ENCODE measurements around the gene OR52D1. TPM values are rescaled to one million over a fixed set of nuclear protein-coding genes. Genes with fewer than 3 reads are reported as not detected.

OR52D1 gene
- total RNA-seq, 1 experiment from 2014 or later: not detected

- no peak overlapping the region for H3K18ac ChIP-seq (ENCODE audit: insufficient read length, low read depth, low read length)
- no peaks in the 10 kb centered on the region for H3K79me1 ChIP-seq (ENCODE audit: insufficient read depth, low read depth, low read length, poor library complexity, severe bottlenecking)
- no peak overlapping the region for H2AK5ac ChIP-seq (ENCODE audit: insufficient read length, low read length)
- no peak overlapping the region for H3T11ph ChIP-seq (ENCODE audit: low read length)
- no peak overlapping the region for H3K27ac Mint-ChIP-seq
- no peak overlapping the region for H4K91ac ChIP-seq (ENCODE audit: insufficient read length, low read depth, low read length)
- DNase-seq: no peak
- H4K8ac ChIP-seq (replicated peaks; ENCODE audit: insufficient read length, low read depth, low read length): no peak overlapping the region
- no peak overlapping the region for H3K9ac ChIP-seq (ENCODE audit: extremely low read depth, insufficient read length, low read length)
- no peak overlapping the region for H2BK12ac ChIP-seq (ENCODE audit: insufficient read length, low read depth, low read length)
- H3K27me3 ChIP-seq (ENCODE audit: insufficient read depth, low read length): no peaks in the 10 kb centered on the region
- TF ChIP-seq CTCF (conservative IDR thresholded peaks at IDR 0.05): no peak
- H3K36me3 Mint-ChIP-seq (ENCODE audit: insufficient read depth in 1 of 3, low read depth in 3 of 3): peaks cover 0 to 6% (median 0%) of the 10 kb centered on the region in 3 experiments; a peak in 2 of 7 replicates
- no peak overlapping the region for H3K23ac ChIP-seq (ENCODE audit: insufficient read length, low read depth, low read length)
- no peak overlapping the region for H2BK15ac ChIP-seq (ENCODE audit: low read depth, low read length)
- no peaks in the 10 kb centered on the region for H3K4me1 Mint-ChIP-seq
- H2BK5ac ChIP-seq (ENCODE audit: insufficient read length, low read length): no peak overlapping the region
- no peak overlapping the region for H2BK120ac ChIP-seq (ENCODE audit: low read depth, low read length, poor library complexity, severe bottlenecking)
- H3K27ac ChIP-seq (ENCODE audit: insufficient read length, low read depth, low read length): no peak overlapping the region
- H3K9me3 ChIP-seq (ENCODE audit: control insufficient read depth, low read depth, low read length): no peaks in the 10 kb centered on the region
- H3K4ac ChIP-seq (ENCODE audit: low read depth, low read length): no peak overlapping the region
- no peaks in the 10 kb centered on the region for H4K20me1 ChIP-seq (ENCODE audit: control insufficient read depth, insufficient read depth, insufficient read length)
- H3K14ac ChIP-seq (ENCODE audit: insufficient read depth, low read length): no peak overlapping the region
- peaks cover 2% of the 10 kb centered on the region; the same call in 1 of the 2 replicates for H3K27me3 Mint-ChIP-seq (ENCODE audit: low read depth)
- H3K4me2 ChIP-seq (ENCODE audit: insufficient read depth, insufficient read length, low read length): no peak overlapping the region
- no peaks in the 10 kb centered on the region for H3K79me2 ChIP-seq (ENCODE audit: insufficient read depth, low read length)
- H2BK20ac ChIP-seq (ENCODE audit: low read depth, low read length, poor library complexity, severe bottlenecking): no peak overlapping the region
- H3K9me3 Mint-ChIP-seq: peaks cover 6% of the 10 kb centered on the region in 2 experiments; a peak in 2 of 5 replicates
- no peak overlapping the region for H2AFZ ChIP-seq (ENCODE audit: low read length)
- H3K4me1 ChIP-seq (ENCODE audit: insufficient read depth, low read length): no peaks in the 10 kb centered on the region
- H4K5ac ChIP-seq (ENCODE audit: insufficient read length, low read depth, low read length): no peak overlapping the region
- no peaks in the 10 kb centered on the region for H3K23me2 ChIP-seq (ENCODE audit: insufficient read length, low read depth, low read length, poor library complexity, severe bottlenecking)
- no peak overlapping the region for H3K4me3 Mint-ChIP-seq
- no peak overlapping the region for H3K56ac ChIP-seq (ENCODE audit: insufficient read length, low read depth, low read length)
Measured at GRCh38 chr11:5536482-5536881, 48.0 kb downstream of the OR52D1 start.

Other genes starting within 250 kb of the OR52D1 start
- not detected in 2 replicates for gene HBG1, start 238.8 kb upstream of the OR52D1 start, total RNA-seq (2021)
- gene HBG2, start 233.9 kb upstream of the OR52D1 start, total RNA-seq (2021): not detected in 2 replicates
- not detected in 2 replicates for gene HBE1, start 218.7 kb upstream of the OR52D1 start, total RNA-seq (2021)
- gene OR51B4, start 186.7 kb upstream of the OR52D1 start, total RNA-seq (2021): not detected in 2 replicates
- not detected in 2 replicates for gene OR51B2, start 164.4 kb upstream of the OR52D1 start, total RNA-seq (2021)
- not detected in 2 replicates for gene OR51B5, start 145.2 kb upstream of the OR52D1 start, total RNA-seq (2021)
- gene OR51B6, start 137.2 kb upstream of the OR52D1 start, total RNA-seq (2021): not detected in 2 replicates
- gene OR51M1, start 104.9 kb upstream of the OR52D1 start, total RNA-seq (2021): not detected in 2 replicates
- gene OR51Q1, start 66.6 kb upstream of the OR52D1 start, total RNA-seq (2021): not detected in 2 replicates
- not detected in 2 replicates for gene OR51I1, start 47.2 kb upstream of the OR52D1 start, total RNA-seq (2021)
- not detected in 2 replicates for gene OR51I2, start 39.4 kb upstream of the OR52D1 start, total RNA-seq (2021)
- not detected in 2 replicates for gene UBQLN3, start 21.3 kb downstream of the OR52D1 start, total RNA-seq (2021)
- gene UBQLNL, start 28.0 kb downstream of the OR52D1 start, total RNA-seq (2021): not detected in 2 replicates
- not detected in 2 replicates for gene OR52H1, start 59.9 kb downstream of the OR52D1 start, total RNA-seq (2021)
- gene OR52B6, start 92.2 kb downstream of the OR52D1 start, total RNA-seq (2021): not detected in 2 replicates
- gene TRIM6, start 108.0 kb downstream of the OR52D1 start, total RNA-seq (2021): 14.1 and 17.9 TPM in 2 replicates
- gene TRIM34, start 136.3 kb downstream of the OR52D1 start, total RNA-seq (2021): 0.35 and 0.59 TPM in 2 replicates
- 21.3 and 21.5 TPM in 2 replicates for gene TRIM5, start 196.4 kb downstream of the OR52D1 start, total RNA-seq (2021)
- gene TRIM22, start 201.1 kb downstream of the OR52D1 start, total RNA-seq (2021): 78.6 and 79.9 TPM in 2 replicates
- not detected in 2 replicates for gene OR56B1, start 247.8 kb downstream of the OR52D1 start, total RNA-seq (2021)